ENCODE data around the gene STOX2.

STOX2 gene

DNA sequence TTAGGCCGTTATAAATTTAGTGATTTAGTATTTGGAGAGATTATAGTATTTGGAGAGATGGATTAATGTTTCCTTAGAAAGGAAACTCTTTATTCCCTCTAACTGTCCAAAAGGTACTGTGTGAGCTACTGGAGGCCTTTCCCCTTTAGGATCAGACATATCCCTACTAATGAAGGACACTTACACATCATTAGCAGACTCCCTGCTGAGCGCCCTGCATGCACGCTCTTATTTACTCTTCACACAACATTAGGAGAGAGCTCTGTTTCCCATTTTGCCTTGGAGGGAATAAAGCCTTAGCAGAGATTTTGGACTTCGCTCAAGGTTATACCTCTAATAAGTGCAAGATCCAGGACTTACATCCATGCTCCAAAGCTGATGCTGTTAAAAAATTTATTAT is 17.8 kb upstream of the STOX2 start:
- no peak for DNase-seq (ENCODE audit: low read depth)
- TF ChIP-seq CTCF (IDR thresholded peaks at IDR 0.05; ENCODE audit: control insufficient read depth, insufficient read depth, low read depth, low read length, missing control alignments): no peak
- H3K4me3 ChIP-seq (ENCODE audit: control insufficient read depth, low read depth, low read length): no peak overlapping the region

GRCh38 chr4:183888564-183888963 is 16.5 kb upstream of the STOX2 start:
- TF ChIP-seq CTCF (IDR thresholded peaks at IDR 0.05; ENCODE audit: control insufficient read depth, insufficient read depth, low read depth, low read length, missing control alignments): no peak
- no peak overlapping the region for H3K4me3 ChIP-seq (ENCODE audit: control insufficient read depth, low read depth, low read length)
- DNase-seq (ENCODE audit: low read depth): no peak

DNA sequence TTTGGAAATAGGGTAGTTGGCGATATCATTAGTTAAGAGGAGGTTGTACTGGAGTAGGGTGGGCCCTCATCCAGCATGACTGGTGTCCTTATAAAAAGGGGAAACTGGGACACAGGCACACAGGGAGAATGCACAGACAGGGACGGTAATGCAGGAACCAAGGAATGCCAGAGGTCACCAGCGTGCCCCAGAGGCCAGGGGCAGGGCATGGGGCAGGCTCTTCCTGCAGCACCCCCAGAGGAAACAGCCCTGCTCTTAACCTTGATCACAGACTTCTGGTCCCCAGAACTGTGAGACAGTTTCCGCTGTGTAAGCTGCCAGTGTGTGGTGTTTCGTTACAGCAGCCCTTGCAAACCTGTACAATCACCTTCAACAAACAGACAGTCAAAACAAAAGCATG is 15.9 kb upstream of the STOX2 start:
- TF ChIP-seq CTCF (IDR thresholded peaks at IDR 0.05; ENCODE audit: control insufficient read depth, insufficient read depth, low read depth, low read length, missing control alignments): no peak
- DNase-seq (ENCODE audit: low read depth): no peak

DNA sequence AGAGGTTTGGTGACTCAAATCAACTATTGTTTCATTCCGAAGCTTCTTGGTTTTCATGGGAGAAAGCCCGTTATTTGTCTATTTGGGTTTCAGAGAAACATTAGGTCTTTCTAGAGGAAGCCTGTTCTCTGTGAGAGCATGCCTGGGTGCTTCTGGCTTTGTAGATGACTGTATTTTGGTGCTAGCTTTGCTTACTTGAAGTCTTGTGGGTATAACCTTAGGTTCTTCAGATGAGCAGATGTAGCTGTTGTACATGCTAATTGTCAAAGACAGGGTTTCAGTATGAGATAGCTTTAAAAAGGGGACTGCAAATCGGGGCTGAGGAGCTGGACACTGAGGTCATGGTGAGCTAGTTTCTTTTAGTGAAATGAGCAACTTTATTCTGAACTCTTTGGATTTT is 7.9 kb upstream of the STOX2 start:
- no peak overlapping the region for H3K4me3 ChIP-seq (ENCODE audit: control insufficient read depth, low read depth, low read length)
- no peak for DNase-seq (ENCODE audit: low read depth)
- no peak for TF ChIP-seq CTCF (IDR thresholded peaks at IDR 0.05; ENCODE audit: control insufficient read depth, insufficient read depth, low read depth, low read length, missing control alignments)

More for the DNA sequence above, 15.9 kb upstream of the STOX2 start:
- H3K4me3 ChIP-seq (ENCODE audit: control insufficient read depth, low read depth, low read length): no peak overlapping the region

- DNase-seq (ENCODE audit: low read depth): no peak
- no peak for TF ChIP-seq CTCF (IDR thresholded peaks at IDR 0.05; ENCODE audit: control insufficient read depth, insufficient read depth, low read depth, low read length, missing control alignments)
- H3K4me3 ChIP-seq (ENCODE audit: control insufficient read depth, low read depth, low read length): no peak overlapping the region
Observed at GRCh38 chr4:183898456-183898855, 6.7 kb upstream of the STOX2 start.

DNA sequence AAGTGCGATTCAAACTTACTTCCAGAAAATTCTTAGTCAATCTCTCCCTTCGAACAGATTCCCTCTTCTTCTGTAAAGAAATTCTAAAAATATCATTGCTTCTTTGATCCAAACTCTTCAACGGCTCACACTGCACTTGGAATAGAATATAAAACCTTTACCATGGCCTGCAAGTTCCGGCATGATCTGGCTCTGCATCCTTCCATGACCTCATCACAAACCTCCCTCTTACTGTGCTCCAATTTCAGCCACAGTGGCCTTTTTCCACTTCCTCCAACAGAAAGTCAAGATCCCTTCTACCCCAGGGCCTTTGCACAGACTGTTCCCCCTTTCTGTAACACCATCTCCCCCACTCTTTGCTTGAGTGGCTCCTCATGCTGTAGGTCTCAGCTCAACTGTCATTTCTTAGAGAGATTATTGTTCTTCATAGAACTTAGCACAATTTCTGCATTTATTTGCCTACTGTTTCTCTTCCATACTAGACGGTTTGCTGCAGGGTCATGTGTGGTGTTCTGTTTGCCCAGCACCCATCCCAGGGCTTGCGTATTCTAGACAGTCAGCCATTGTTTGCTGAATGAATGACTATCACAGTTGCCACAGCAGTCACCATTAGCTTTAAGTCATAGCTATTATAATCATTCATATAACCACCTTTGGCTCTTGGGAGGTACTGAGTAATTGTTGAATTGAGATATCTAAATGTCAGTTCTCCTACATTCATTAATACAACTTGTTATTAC is 1.9 kb upstream of the STOX2 start:
- H3K4me3 ChIP-seq (ENCODE audit: control insufficient read depth, low read depth, low read length): no peak overlapping the region
- no peak for DNase-seq (ENCODE audit: low read depth)
- no peak for TF ChIP-seq CTCF (IDR thresholded peaks at IDR 0.05; ENCODE audit: control insufficient read depth, insufficient read depth, low read depth, low read length, missing control alignments)
